NCI-H128 (cell line): ENCODE results near the gene DHDH.
"Not testable (repeated sequence)": the region's sequence is repeated elsewhere in the genome, so short reads cannot be mapped to it uniquely, and the experiment has no call there.

Experiments used
- DNase-seq: peaks from one replicate; lab custom pipeline; 2025; ENCODE audit not compliant: unreplicated experiment; lab: John Stamatoyannopoulos, UW

DHDH gene

GRCh38 chr19:48915757-48916156 is 17.7 kb upstream of the DHDH start:
- peak; percentile 54 for DNase-seq

GRCh38 chr19:48918071-48918470 is 15.4 kb upstream of the DHDH start:
- no peak for DNase-seq

GRCh38 chr19:48918801-48919247 is 14.7 kb upstream of the DHDH start:
- no peak for DNase-seq

DNA sequence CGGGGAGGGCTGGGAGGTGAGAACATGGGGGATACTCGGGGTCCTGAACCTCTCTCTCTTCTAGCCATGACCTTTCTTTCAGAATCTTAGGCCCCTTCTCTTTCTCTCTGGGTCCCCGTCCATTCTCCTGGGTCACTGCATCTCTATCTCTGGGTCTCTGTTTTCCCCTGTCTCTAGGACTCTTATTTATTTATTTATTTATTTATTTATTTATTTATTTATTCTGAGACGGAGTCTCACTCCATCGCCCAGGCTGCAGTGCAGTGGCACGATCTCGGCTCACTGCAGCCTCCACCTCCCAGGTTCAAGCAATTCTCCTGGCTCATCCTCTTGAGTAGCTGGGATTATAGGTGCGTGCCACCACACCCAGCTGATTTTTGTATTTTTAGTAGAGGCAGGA is 14.2 kb upstream of the DHDH start:
- not testable (repeated sequence) for DNase-seq

DNA sequence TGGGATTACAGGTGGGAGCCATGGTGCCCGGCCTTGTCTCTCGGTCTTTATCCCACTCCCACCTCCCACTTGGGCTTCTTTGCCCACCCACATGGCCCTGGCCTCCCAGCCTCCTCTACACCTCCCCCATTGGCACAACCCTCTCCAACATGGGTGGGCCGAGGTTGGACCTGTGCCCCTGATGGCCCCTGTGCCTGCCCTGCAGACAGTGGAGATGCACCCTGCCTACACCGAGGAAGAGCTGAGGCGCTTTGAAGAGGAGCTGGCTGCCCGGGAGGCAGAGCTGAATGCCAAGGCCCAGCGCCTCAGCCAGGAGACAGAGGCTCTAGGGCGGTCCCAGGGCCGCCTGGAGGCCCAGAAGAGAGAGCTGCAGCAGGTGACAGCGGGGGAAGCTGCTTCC is 12.6 kb upstream of the DHDH start:
- no peak for DNase-seq

- no peak for DNase-seq
These were observed 11.6 kb upstream of the DHDH start for GRCh38 chr19:48921721-48922500.

DNA sequence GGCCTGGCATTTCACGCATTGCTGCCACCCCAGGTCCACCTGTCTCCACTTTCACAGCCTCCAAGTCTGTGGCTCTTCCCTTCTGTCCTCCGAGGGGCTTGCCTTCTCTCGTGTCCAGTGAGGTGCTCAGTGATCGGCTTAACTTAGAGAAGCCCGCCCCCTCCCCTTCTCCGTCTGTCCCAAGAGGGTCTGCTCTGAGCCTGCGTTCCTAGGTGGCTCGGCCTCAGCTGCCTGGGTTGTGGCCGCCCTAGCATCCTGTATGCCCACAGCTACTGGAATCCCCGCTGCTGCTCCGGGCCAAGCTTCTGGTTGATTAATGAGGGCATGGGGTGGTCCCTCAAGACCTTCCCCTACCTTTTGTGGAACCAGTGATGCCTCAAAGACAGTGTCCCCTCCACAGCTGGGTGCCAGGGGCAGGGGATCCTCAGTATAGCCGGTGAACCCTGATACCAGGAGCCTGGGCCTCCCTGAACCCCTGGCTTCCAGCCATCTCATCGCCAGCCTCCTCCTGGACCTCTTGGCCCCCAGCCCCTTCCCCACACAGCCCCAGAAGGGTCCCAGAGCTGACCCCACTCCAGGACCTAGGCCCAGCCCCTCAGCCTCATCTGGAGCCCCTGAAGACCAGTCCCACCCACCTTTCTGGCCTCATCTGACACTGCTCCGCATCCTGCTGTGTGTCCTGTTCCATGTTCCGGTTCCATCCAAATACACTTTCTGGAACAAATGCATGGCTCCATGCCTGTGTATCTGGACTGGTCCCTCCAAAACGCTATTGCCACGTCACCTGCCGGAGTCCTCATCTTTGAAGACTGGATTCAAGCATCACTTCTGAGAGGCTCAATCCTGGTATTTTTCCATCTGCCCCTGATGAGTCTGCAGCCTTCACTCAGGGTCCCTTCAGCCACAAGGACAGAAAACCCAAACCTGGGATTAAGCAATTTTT is 10.7 kb upstream of the DHDH start:
- no peak for DNase-seq

DNA sequence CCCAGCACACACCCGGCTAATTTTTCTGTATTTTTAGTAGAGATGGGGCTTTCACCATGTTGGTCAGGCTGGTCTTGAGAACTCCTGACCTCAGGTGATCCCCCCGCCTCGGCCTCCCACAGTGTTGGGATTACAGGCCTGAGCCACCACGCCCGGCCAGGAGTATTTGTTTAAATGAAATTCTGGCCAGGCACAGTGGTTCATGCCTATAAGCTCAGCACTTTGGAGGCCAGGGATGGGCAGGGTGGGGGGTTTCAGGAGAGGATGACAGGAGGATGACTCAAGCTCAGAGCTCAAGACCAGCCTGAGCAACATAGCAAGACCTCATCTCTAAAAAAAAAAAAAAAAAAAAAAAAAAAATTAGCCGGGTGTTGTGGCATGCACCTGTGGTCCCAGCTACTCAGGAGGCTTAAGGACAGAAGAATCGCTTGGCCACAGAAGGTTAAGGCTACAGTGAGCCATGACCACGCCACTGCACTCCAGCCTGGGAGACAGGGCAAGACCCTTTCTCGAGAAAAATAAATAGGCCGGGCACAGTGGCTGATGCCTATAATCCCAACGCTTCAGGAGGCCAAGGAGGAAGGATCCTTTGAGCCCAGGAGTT is 8.2 kb upstream of the DHDH start:
- DNase-seq, result no peak

GRCh38 chr19:48925890-48926289 is 7.6 kb upstream of the DHDH start:
- DNase-seq, result not testable (repeated sequence)

DNA sequence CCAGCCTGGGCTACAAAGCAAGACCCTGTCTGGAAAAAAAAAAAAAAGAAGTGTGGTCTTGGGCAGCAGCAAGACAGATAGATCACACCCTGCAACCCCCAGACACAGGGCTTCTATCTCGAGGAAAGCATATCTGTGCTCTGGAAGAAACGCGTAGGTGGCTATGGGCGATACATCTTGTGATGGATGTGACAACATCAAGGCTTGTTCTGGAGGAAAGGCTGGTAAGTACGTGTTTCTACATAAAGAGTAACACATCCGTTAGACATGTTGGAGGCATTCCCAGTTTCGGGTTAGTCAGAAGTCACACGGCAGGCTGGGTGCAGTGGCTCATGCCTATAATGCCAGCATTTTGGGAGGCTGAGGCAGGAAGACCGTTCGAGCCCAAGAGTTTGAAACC is 6.6 kb upstream of the DHDH start:
- no peak for DNase-seq

DNA sequence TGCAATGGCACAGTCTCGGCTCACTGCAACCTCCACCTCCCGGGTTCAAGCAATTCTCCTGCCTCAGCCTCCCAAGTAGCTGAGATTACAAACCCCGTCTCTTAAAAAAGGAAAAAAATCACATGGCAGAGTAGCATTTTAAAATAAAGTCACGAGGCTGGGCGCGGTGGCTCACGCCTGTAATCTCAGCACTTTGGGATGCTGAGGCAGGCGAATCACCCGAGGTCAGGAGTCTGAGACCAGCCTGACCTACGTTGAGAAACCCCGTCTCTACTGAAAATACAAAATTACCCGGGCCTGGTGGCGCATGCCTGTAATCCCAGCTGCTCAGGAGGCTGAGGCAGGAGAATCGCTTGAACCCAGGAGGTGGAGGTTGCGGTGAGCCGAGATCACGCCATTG is 5.8 kb upstream of the DHDH start:
- not testable (repeated sequence) for DNase-seq

DNA sequence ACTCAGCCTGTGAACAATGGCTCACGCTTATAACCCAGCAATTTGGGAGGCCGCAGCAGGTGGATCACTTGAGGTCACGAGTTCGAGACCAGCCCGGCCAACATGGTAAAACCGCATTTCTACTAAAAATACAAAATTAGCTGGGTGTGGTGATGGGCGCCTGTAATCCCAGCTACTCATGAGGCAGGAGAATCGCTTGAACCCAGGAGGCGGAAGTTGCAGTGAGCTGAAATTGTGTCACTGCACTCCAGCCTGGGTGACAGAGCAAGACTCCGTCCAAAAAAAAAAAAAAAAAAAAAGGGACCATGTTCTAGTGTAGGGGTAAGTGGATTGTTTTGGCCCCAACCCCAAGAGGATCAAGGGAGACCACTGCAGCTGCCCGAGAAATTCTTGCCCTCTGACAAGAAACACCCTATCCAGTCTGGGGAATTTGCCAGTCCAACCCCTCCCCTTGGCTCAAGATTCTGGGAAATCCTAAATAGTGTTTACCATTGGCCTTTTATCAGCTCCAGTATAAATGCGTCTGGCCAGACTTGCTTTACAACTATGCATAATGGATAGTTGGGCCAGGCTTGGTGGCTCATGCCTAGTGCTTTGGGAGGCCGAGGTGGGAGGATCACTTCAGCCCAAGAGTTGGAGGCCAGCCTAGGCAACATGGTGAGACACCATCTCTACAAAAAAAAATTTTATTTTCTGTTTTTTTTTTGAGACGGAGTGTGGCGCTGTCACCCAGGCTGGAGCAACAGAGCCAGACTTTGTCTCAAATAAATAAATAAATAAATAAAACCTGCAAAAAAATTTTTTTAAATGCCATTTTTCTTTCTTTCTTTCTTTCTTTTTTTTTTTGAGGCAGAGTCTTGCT is 5.1 kb upstream of the DHDH start:
- no peak for DNase-seq

GRCh38 chr19:48934837-48935236 is 1.3 kb downstream of the DHDH start:
- no peak for DNase-seq

- no peak for DNase-seq
These were observed 2.4 kb downstream of the DHDH start for GRCh38 chr19:48935864-48936263.

DNA sequence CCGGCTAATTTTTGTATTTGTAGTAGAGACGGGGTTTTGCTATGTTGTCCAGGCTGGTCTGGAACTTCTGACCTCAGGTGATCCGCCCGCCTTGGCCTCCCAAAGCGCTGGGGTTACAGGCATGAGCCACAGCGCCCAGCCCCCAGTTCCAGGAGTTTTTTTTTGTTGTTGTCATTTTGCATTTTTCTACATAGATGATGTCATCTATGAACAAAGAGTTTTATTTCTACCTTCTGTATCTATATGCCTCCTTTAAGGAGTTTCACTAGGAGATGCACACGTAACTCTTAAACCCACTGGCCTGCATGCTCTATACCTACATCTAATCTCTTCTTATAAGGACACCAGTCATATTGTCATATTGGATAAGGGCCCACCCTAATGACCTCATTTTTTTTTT is 4.8 kb downstream of the DHDH start:
- no peak for DNase-seq

DNA sequence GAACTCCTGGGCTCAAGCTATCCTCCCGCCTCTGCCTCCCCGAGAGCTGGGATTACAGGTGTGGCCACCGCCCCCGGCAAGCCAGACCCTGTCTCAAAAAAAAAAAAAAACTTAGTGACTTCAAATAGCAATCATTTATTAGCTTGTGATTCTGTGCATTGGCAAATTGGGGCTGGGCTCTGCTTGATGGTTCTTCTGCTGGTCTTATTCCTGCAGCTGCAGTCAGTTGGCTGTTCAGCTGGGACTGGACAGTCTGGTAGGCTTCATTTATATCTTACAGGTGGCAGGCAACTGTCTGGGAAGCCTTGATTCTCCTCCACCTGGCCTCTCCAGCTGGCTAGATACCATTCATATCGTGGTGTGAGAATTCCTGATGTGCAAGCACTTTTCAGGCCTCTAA is 7.4 kb downstream of the DHDH start:
- no peak for DNase-seq

- no peak for DNase-seq
These were observed 9.6 kb downstream of the DHDH start for GRCh38 chr19:48943081-48943480.

DNA sequence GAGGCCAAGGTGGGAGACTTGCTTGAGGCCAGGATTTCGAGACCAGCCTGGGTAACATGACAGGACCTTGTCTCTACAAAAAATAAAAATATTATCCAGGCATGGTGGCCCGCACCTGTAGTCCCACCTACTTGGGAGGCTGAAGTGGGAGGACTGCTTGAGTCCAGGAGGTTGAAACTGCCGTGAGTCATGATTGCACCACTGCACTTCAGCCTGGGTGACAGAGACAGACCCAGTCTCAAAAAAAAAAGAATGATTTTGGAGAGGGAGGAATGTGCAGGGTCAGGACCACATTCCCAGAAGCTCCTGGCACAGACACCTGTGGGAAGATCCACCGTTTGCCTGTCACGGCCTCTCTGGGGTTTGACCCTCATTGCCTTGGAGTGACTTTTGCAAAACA is 11.9 kb downstream of the DHDH start:
- DNase-seq, result no peak

DNA sequence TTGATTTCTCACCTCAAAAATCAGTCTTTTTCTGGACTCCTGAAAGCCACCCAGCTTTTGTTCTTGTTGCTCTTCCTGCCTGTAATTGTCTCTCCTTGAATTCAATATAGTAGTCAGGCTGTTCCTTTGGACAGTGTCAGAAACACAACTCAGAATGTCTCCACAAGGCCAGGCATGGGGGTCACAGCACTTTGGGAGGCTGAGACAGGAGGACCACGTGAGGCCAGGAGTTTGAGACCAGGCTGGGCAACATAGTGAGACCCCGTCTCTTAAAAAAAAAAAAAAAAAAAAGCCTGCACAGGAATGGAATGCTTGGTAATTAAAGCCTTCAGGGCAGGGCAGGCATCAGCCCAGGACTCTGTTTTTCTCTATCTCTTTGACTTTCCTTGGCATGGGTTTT is 12.3 kb downstream of the DHDH start:
- DNase-seq, result no peak

DNA sequence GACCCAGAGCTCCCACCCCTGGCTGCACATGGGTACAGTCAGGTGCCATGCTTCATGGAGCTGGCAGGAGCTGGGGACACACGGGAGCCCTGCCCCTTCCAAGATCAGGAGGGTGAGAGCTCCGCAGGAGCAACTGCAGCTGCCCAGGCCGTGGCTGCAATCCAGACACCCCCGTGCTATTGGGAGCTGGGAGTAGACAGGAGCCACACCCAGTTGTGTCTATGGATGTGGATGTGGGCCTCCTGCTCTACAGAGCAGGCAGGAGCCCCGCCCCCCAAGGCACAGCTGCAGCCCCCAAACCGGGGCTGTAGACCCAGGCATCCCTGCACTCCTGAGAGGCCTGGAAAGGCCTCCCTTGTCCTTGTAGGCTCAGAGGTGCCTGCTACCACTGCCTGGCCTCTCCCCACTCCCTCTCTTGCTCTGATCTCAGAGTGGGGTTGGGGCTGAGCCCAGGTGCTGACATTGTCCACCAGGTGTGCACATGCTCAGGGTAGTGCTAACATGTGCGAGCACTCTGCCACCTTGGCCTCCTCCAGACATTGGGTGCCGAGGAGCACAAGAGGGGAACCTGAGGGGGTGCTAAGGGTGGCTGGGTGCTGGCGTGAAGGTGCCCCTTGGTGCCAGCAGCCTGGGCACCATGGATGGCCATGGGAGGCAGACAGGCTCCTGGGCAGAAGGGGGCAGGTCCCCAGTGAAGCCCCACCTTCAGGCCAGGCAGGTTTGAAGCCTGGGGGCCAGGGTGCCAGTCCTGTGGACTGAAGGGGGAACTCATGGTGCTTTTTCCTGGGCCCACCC is 13.2 kb downstream of the DHDH start:
- DNase-seq, result no peak
